T-helper 9 cell (primary cell): ENCODE data around the gene RACGAP1.

ENCODE experiments used
- DNase-seq: peaks from one replicate; pipeline ENCODE4 v3.0.0-alpha.2; 2020
- total RNA-seq, 2 donors: gene quantifications; one replicate each; lab custom pipeline; 2026; lab: John Stamatoyannopoulos, UW

RACGAP1 gene
- total RNA-seq: 6.0 to 20.6 reads per million in 2 donors

- peak; percentile 89 for DNase-seq
These were observed at the start of gene RACGAP1 for GRCh38 chr12:50025187-50026059. Gene RACGAP1, minus strand, starts transcription at chr12:50025494. Its CDS starts 8,779 bp downstream, at chr12:50016715.

- no peak for DNase-seq
These were observed 48.4 kb upstream of the RACGAP1 start for GRCh38 chr12:50073712-50074111.

GRCh38 chr12:50073206-50073605 is 47.9 kb upstream of the RACGAP1 start:
- DNase-seq: no peak

- no peak for DNase-seq
These were observed 47.1 kb upstream of the RACGAP1 start for GRCh38 chr12:50072198-50072907.

- DNase-seq: peak; percentile 48
These were observed 45.2 kb upstream of the RACGAP1 start for GRCh38 chr12:50070314-50071060.

- DNase-seq: no peak
These were observed 44.2 kb upstream of the RACGAP1 start for GRCh38 chr12:50069539-50069938.

- DNase-seq: no peak
These were observed 43.8 kb upstream of the RACGAP1 start for GRCh38 chr12:50069069-50069468.

GRCh38 chr12:50066402-50066801 is 41.1 kb upstream of the RACGAP1 start:
- DNase-seq: no peak

- no peak for DNase-seq
These were observed 40.5 kb upstream of the RACGAP1 start for GRCh38 chr12:50065726-50066310.

GRCh38 chr12:50062728-50063460 is 37.6 kb upstream of the RACGAP1 start:
- DNase-seq: no peak

GRCh38 chr12:50061946-50062686 is 36.8 kb upstream of the RACGAP1 start:
- no peak for DNase-seq

- no peak for DNase-seq
These were observed 35.9 kb upstream of the RACGAP1 start for GRCh38 chr12:50061171-50061570.

- no peak for DNase-seq
These were observed 34.8 kb upstream of the RACGAP1 start for GRCh38 chr12:50060120-50060468.

- DNase-seq: no peak
These were observed 34.3 kb upstream of the RACGAP1 start for GRCh38 chr12:50059440-50060119.

- no peak for DNase-seq
These were observed 33.5 kb upstream of the RACGAP1 start for GRCh38 chr12:50058743-50059312.

GRCh38 chr12:50057896-50058670 is 32.8 kb upstream of the RACGAP1 start:
- DNase-seq: no peak

- DNase-seq: no peak
These were observed 31.9 kb upstream of the RACGAP1 start, which contains the start of gene ASIC1 for GRCh38 chr12:50057000-50057841. Gene ASIC1, plus strand, starts transcription at chr12:50057596. Its CDS starts 1,171 bp downstream, at chr12:50058767.

GRCh38 chr12:50056639-50056976 is 31.3 kb upstream of the RACGAP1 start:
- DNase-seq: no peak
